GM21717 (cell line): ENCODE data around the gene PMP22.
A peak's percentile ranks its signal among the peaks of the same experiment; 100 is the strongest.
"Not testable (repeated sequence)": the region's sequence is repeated elsewhere in the genome, so short reads cannot be mapped to it uniquely, and the experiment has no call there.

Source experiments
- ATAC-seq: cut with Tn5 transposase; IDR thresholded peaks from one replicate; pipeline ENCODE4 v1.9.1; 2021; ENCODE audit warnings: mild to moderate bottlenecking, moderate library complexity; ENCODE audit not compliant: unreplicated experiment

The PMP22 gene

DNA sequence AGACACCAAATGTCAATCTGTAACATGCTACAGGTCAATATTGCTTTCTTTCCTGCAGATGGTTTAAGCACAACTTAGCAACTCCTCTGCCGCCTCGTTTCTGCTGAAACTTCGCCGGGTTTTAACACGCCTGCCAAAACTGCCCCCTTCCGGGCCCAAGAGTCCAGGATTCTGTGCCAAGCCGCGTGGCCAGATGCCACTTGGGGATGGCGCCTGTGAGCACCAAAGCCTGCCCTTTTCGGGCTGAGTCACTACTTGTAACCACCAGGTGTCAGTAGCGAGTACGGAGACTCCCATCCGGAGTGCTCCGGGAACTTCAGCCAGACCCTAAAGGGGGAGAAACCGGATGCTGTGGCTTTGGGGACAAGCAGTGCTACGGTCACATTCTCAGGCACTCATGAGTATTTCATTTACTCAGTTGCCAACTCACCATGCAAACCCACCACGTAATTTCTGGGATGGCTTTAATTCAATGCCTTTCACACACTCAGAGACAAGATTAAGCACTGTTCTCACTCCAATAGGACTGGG is 7.8 kb downstream of the PMP22 start:
- ATAC-seq, result peak; percentile 80

- no peak for ATAC-seq
Measured at GRCh38 chr17:15256689-15257088, 8.4 kb downstream of the PMP22 start.

DNA sequence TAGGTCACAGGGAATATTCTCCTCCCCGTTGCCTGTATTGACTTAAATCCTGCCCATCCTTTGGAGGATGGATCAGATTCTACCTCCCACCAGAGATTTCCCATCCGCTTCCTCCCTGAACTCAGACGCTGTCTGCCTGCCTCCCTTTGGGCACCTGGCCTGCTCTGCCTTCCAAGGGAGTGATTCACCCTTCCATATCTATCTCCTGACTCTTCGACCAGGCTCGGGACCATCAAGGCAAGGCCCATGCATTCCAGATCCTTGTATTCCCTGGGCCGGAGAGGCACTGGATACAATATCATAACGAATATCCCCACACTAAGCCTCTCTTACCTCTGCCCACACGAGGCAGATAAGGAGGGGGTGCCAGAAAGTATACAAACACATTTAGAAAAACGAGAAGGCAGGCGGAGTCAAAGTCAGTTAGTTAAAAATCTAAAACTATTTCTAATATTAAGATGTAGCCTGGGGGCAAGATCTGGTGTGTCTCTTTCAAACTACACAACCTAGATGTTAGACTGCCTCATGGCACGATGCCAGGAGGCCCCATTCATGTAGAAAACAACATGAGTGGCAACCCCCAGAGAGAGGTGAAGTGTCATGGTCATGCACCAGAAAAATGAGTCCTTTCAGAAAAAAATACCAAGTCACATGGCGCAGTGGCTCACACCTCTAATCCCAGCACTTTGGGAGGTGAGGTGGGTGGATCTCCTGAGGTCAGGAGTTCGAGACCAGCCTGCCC is 9.2 kb downstream of the PMP22 start:
- ATAC-seq, result no peak

GRCh38 chr17:15250135-15250860 is 14.8 kb downstream of the PMP22 start:
- no peak for ATAC-seq

DNA sequence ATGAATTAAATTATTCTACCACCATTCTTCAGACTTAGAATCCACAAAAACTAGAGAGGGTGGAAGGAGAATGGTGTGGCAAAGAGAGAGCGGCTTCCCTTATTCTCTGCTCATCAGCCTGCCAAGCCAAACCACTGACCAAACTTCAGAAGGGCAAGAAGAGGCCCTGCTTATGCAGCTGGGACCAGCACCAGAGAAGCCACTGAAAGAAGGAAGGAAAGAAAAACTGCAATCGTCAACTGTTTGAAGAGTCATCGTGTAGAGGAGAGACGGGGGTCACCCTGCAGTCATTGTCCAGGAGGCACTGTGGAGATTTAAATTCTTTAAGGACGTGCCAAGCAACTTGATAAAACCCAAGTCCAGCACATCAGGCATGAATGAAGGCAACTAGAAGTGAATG is 15.6 kb downstream of the PMP22 start:
- no peak for ATAC-seq

GRCh38 chr17:15247891-15248529 is 17.1 kb downstream of the PMP22 start:
- ATAC-seq, result no peak

GRCh38 chr17:15245054-15245453 is 20.1 kb downstream of the PMP22 start:
- ATAC-seq, result no peak

DNA sequence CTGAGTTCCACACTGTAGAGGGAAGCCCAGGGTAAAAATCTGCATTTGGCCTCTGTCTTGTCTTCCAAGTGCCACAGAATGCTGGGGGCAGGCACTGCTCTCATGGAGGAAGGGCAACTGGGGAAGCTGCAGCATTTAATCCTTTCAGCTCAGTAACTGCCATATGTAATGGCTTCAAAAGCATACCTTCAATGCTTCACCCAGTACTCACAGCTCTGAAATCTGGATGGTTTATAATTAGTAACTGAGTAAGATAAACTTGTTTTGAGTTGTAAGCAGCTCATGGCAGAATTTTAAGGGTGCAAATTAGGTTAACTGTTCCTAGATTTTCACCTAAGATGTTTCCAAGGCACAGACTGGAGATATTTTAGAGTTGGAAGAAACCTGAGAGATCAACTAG is 24.5 kb downstream of the PMP22 start:
- no peak for ATAC-seq

GRCh38 chr17:15239491-15239890 is 25.6 kb downstream of the PMP22 start:
- no peak for ATAC-seq

DNA sequence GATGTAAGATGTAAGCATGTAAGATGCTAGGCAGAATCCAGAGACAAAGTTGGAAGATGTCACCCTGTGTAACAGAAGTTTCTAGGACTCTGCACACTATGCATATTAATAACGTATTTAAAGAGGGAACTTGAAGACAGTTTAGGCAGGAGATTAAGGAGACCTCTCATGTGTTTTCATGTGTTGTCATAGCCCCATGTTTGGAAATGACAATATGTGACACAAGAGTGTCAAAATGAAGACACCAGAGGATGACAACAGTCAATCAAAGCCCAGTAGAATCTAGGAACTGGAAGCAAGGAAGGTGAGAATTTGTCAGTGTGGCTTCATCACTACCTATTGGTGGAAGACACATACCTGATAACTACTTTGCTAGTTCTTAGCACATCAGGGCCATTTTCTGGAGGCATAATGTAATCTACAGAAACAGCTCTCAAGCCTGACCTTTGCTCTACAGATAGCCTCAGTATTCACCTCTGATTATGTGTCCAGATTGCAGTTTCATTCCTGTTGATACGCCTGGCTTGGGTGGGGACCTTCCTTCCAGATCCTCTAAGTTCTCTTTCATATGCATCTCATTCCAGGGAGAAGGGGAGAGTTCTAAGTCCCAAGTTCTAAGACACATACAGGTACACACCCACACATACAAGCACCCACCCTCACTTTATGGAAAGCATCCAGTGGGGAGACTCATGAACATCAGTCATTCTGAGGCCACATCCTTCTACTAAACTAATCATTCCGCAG is 26.3 kb downstream of the PMP22 start:
- ATAC-seq, result no peak

- no peak for ATAC-seq
Measured at GRCh38 chr17:15238057-15238456, 27.1 kb downstream of the PMP22 start.

- no peak for ATAC-seq
Measured at GRCh38 chr17:15237106-15237425, 28.1 kb downstream of the PMP22 start.

- no peak for ATAC-seq
Measured at GRCh38 chr17:15236281-15237105, 28.6 kb downstream of the PMP22 start.

GRCh38 chr17:15233971-15234370 is 31.2 kb downstream of the PMP22 start:
- ATAC-seq, result no peak

- no peak for ATAC-seq
Measured at GRCh38 chr17:15233022-15233805, 31.9 kb downstream of the PMP22 start.

DNA sequence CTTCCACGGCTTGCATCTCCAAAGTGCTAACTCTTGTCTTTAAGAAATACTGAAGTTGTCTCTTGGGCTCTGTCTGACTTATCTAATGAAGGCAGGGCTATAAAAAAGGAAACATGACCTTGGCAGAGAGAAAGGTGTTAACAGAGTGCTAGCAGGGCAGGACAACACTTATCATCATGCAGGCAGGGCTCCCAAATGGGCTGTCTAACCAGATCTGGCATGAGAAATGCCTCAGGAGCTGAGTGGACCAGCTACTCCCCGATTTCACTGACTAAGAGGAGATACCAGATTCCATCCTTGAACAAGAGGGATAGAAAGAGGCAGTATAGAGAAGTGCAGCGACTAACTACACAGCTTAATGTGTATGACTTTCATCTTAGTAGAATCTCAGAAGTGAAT is 32.6 kb downstream of the PMP22 start:
- ATAC-seq, result no peak

- ATAC-seq, result no peak
Measured at GRCh38 chr17:15231851-15232516, 33.1 kb downstream of the PMP22 start.

DNA sequence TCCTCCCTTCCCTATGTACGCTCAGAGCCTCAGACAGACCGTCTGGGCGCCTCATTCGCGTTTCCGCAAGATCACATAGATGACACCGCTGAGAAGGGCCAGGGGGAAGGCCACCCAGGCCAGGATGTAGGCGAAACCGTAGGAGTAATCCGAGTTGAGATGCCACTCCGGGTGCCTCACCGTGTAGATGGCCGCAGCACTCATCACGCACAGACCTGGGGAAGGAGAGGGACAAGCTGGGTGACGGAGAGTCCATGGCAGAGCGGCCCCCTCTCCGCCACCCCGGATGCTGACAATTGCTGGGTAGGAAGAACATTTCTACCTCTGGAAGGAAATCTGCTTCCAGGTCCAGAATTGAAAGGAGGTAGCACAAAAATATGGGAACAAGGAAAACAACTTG is 34.3 kb downstream of the PMP22 start:
- ATAC-seq, result no peak

- ATAC-seq, result not testable (repeated sequence)
Measured at GRCh38 chr17:15221827-15222226, 43.3 kb downstream of the PMP22 start.
